Kasumi-1 (cell line): ENCODE measurements around the gene SLC27A6.
"Not testable (repeated sequence)": the region's sequence is repeated elsewhere in the genome, so short reads cannot be mapped to it uniquely, and the experiment has no call there.

Experiments used
- DNase-seq, 2 experiments: peaks; one replicate each; lab custom pipeline; 2025; lab: John Stamatoyannopoulos, UW

Gene SLC27A6

GRCh38 chr5:128965011-128965637, at the start of gene SLC27A6:
Gene SLC27A6 (plus strand): TSS chr5:128965488. CDS start chr5:128966138, 650 bp downstream.
- peak; percentile 6 to 23 for DNase-seq

GRCh38 chr5:128919542-128919941, 45.7 kb upstream of the SLC27A6 start:
- DNase-seq: no peak

- DNase-seq: no peak
These were observed 44.7 kb upstream of the SLC27A6 start for GRCh38 chr5:128920345-128921215.

- no peak for DNase-seq
These were observed 41.0 kb upstream of the SLC27A6 start for GRCh38 chr5:128924299-128924698.

- no peak for DNase-seq
These were observed 39.3 kb upstream of the SLC27A6 start for GRCh38 chr5:128925973-128926372.

GRCh38 chr5:128927644-128928043, 37.6 kb upstream of the SLC27A6 start:
- DNase-seq: peak; percentile 81 to 91

- not testable (repeated sequence) for DNase-seq
These were observed 33.1 kb upstream of the SLC27A6 start for GRCh38 chr5:128932232-128932631.

GRCh38 chr5:128943100-128943499, 22.2 kb upstream of the SLC27A6 start:
- not testable (repeated sequence) for DNase-seq

GRCh38 chr5:128949847-128950546, 15.3 kb upstream of the SLC27A6 start:
- DNase-seq: no peak

- not testable (repeated sequence) for DNase-seq
These were observed 14.0 kb upstream of the SLC27A6 start for GRCh38 chr5:128951301-128951700.

- no peak for DNase-seq
These were observed 9.1 kb upstream of the SLC27A6 start for GRCh38 chr5:128956164-128956563.

GRCh38 chr5:128962211-128962610, 3.1 kb upstream of the SLC27A6 start:
- DNase-seq: no peak

GRCh38 chr5:128965638-128966302, 482 bp downstream of the SLC27A6 start:
- no peak for DNase-seq

GRCh38 chr5:128966375-128966774, 1.1 kb downstream of the SLC27A6 start:
- DNase-seq: no peak

GRCh38 chr5:128966846-128967245, 1.6 kb downstream of the SLC27A6 start:
- DNase-seq: no peak

- no peak for DNase-seq
These were observed 8.0 kb downstream of the SLC27A6 start for GRCh38 chr5:128973244-128973643.

GRCh38 chr5:128974567-128974966, 9.3 kb downstream of the SLC27A6 start:
- DNase-seq: no peak

GRCh38 chr5:128979761-128980160, 14.5 kb downstream of the SLC27A6 start:
- no peak for DNase-seq

GRCh38 chr5:128980917-128981316, 15.6 kb downstream of the SLC27A6 start:
- no peak for DNase-seq

- no peak for DNase-seq
These were observed 19.2 kb downstream of the SLC27A6 start for GRCh38 chr5:128984480-128984879.

GRCh38 chr5:128988476-128988875, 23.2 kb downstream of the SLC27A6 start:
- DNase-seq: no peak
